ENCODE data around the gene GPC6. TPM values are rescaled to one million over a fixed set of nuclear protein-coding genes. Genes with fewer than 3 reads are reported as not detected.

Gene GPC6
- total RNA-seq, 1 experiment from 2014 or later = not detected

DNA sequence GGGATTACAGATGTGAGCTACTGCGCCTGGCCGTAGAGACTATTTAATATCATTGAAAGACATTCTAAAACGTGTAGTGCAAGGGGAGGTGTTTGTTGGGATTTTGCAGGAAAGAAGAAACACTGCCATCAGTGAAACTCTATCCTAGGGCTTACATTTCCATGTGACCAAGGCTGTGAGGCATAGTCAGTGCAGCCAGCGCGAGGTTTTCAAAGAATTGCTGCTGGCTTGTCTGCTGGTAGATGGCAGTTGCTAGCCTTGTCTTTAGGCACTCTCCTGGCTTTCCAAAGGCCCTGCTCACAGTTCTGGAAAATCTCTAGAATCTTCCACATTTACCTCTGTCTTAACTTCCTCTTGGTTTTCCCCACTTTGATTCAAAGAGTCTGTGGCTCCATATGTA is 77.5 kb downstream of the GPC6 start:
- Mint-ChIP-seq H3K27ac (ENCODE audit: unreplicated experiment) (no peak overlapping the region), H3K9me3 (ENCODE audit: low read depth, unreplicated experiment) (peaks cover 4% of the 10 kb centered on the region), H3K36me3 (ENCODE audit: insufficient read depth, unreplicated experiment) (no peaks in the 10 kb centered on the region), H3K4me1 (ENCODE audit: low read depth, unreplicated experiment) (no peaks in the 10 kb centered on the region), H3K27me3 (ENCODE audit: unreplicated experiment) (no peaks in the 10 kb centered on the region), H3K4me3 (ENCODE audit: low read depth, unreplicated experiment) (no peak overlapping the region)
- CTCF ChIA-PET = no interaction called here
- intact Hi-C loops (cut with micrococcal nuclease; ENCODE audit: unreplicated experiment) = no loop called here
- TF ChIP-seq, protein P1, sequence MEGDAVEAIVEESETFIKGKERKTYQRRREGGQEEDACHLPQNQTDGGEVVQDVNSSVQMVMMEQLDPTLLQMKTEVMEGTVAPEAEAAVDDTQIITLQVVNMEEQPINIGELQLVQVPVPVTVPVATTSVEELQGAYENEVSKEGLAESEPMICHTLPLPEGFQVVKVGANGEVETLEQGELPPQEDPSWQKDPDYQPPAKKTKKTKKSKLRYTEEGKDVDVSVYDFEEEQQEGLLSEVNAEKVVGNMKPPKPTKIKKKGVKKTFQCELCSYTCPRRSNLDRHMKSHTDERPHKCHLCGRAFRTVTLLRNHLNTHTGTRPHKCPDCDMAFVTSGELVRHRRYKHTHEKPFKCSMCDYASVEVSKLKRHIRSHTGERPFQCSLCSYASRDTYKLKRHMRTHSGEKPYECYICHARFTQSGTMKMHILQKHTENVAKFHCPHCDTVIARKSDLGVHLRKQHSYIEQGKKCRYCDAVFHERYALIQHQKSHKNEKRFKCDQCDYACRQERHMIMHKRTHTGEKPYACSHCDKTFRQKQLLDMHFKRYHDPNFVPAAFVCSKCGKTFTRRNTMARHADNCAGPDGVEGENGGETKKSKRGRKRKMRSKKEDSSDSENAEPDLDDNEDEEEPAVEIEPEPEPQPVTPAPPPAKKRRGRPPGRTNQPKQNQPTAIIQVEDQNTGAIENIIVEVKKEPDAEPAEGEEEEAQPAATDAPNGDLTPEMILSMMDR (IDR thresholded peaks at IDR 0.05; ENCODE audit: unreplicated experiment) = no peak
- no peak for DNase-seq
- BruUV-seq (replicated peaks) = no TSS peak

DNA sequence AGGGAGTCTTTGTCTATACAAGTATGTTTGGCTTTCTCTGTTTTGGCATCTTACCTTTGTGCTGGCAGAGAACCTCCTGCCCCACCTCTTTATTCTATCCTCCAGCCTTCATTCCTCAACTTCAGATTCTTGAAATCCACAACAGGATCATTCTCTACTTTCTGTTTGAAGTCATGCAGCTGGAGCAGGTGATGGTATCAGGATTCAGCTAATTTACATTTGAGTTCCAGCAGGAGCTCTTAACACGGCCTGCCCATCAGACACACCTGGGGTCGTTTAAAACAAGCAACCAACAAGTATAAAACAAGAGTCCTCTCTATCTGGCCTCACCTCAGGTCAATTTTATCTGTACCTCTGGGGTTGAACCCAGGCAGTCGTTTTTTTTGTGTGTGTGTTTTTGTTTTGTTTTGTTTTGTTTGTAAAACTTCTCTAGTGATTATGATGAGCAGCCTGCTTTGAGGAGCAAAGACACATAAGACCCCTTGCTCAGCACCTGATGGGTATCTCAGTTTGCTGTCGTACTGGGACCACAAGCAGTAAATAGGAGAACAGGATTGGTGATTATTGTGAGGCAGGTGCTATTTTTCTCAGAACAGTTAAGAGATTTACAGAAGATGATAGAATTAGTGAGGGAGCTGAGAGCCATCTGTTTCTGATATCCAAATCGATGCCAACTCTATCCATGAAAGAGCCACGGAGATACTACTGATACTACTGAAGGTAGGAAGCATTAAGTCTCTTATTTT is 78.4 kb downstream of the GPC6 start:
- Mint-ChIP-seq H3K4me3 (ENCODE audit: low read depth, unreplicated experiment) (no peak overlapping the region), H3K4me1 (ENCODE audit: low read depth, unreplicated experiment) (no peaks in the 10 kb centered on the region), H3K27me3 (ENCODE audit: unreplicated experiment) (no peaks in the 10 kb centered on the region), H3K9me3 (ENCODE audit: low read depth, unreplicated experiment) (peaks cover 4% of the 10 kb centered on the region), H3K27ac (ENCODE audit: unreplicated experiment) (no peak overlapping the region), H3K36me3 (ENCODE audit: insufficient read depth, unreplicated experiment) (no peaks in the 10 kb centered on the region)
- DNase-seq = no peak
- intact Hi-C loops (cut with micrococcal nuclease; ENCODE audit: unreplicated experiment) = no loop called here
- TF ChIP-seq, protein P1 (IDR thresholded peaks at IDR 0.05; ENCODE audit: unreplicated experiment) = no peak
- BruUV-seq (replicated peaks) = no TSS peak
- CTCF ChIA-PET = no interaction called here

DNA sequence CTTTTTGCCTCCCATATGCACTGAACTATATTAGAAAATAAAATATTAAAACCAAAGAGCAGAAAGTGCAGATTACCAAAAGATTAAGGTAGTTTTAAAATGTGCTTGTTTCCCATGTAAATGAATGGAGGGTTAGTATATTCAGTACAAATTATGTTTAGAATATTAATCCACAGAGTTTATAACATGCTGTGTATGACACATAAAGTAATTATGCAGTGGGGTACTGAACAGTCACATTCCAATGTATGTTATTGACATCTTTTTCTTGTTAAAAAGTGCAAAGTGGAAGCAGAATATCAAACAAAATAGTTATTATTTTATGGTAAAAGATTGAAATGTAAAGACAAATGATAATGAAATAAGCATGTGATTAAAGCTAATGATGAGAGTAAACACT is 79.3 kb downstream of the GPC6 start:
- CTCF ChIA-PET = no interaction called here
- Mint-ChIP-seq H3K4me3 (ENCODE audit: low read depth, unreplicated experiment) (no peak overlapping the region), H3K36me3 (ENCODE audit: insufficient read depth, unreplicated experiment) (no peaks in the 10 kb centered on the region), H3K27ac (ENCODE audit: unreplicated experiment) (no peak overlapping the region), H3K27me3 (ENCODE audit: unreplicated experiment) (no peaks in the 10 kb centered on the region), H3K9me3 (ENCODE audit: low read depth, unreplicated experiment) (peaks cover 4% of the 10 kb centered on the region), H3K4me1 (ENCODE audit: low read depth, unreplicated experiment) (no peaks in the 10 kb centered on the region)
- no TSS peak for BruUV-seq (replicated peaks)
- DNase-seq = no peak
- TF ChIP-seq, protein P1 (IDR thresholded peaks at IDR 0.05; ENCODE audit: unreplicated experiment) = no peak
- intact Hi-C loops (cut with micrococcal nuclease; ENCODE audit: unreplicated experiment) = no loop called here

DNA sequence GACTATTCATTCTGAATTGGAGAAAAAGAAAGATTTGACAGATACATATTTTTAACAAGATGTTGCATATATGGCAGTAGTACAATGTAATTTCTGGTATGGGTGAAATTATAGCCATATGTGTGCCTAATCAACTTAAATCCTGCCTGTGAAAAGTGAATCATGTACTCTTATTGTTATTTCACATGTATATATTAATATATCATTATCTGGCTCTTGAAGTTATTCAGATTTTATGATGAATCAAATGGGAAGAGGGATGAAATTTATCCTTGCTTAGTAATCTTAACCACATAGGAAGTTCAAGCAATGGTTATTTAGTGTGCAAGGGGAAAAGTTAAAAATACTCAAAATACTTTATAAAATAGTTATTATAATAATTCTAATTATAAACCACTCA is 80.5 kb downstream of the GPC6 start:
- peaks cover 4% of the 10 kb centered on the region for H3K9me3 Mint-ChIP-seq (ENCODE audit: low read depth, unreplicated experiment)
- intact Hi-C loops (cut with micrococcal nuclease; ENCODE audit: unreplicated experiment) = no loop called here
- no peaks in the 10 kb centered on the region for H3K27me3 Mint-ChIP-seq (ENCODE audit: unreplicated experiment)
- DNase-seq = no peak
- CTCF ChIA-PET = no interaction called here
- no peaks in the 10 kb centered on the region for H3K4me1 Mint-ChIP-seq (ENCODE audit: low read depth, unreplicated experiment)
- no peaks in the 10 kb centered on the region for H3K36me3 Mint-ChIP-seq (ENCODE audit: insufficient read depth, unreplicated experiment)
- H3K27ac Mint-ChIP-seq (ENCODE audit: unreplicated experiment) = no peak overlapping the region
- no TSS peak for BruUV-seq (replicated peaks)
- TF ChIP-seq, protein P1 (IDR thresholded peaks at IDR 0.05; ENCODE audit: unreplicated experiment) = no peak
- no peak overlapping the region for H3K4me3 Mint-ChIP-seq (ENCODE audit: low read depth, unreplicated experiment)

Data from Calu3 (cell line).